Stimulated activated naive CD8-positive, alpha-beta T cell treated with anti-CD3 and anti-CD28 coated beads, Interleukin-15, amount 100 ng/mL, for 72 hours (primary cell): Measurements from ENCODE around the gene CYP1A2.
A peak's percentile ranks its signal among the peaks of the same experiment; 100 is the strongest.

Source experiments
- ATAC-seq: fragments of 150-1000 bp; cut with Tn5 transposase; 2 replicates; pipeline ENCODE4 v1.10.0; 2021; ENCODE audit warnings: mild to moderate bottlenecking, moderate library complexity
- DNase-seq, 2 donors: peaks; one replicate each; pipeline ENCODE4 v3.0.0; 2021 to 2022
- H3K27ac Mint-ChIP-seq, 2 donors: one replicate each; pipeline ENCODE4 v1.8.0; 2022; ENCODE audit warnings: mild to moderate bottlenecking in 2 of 2, mixed read lengths in 2 of 2, moderate library complexity in 2 of 2
- H3K27me3 Mint-ChIP-seq: one replicate; pipeline ENCODE4 v1.8.0; 2022; ENCODE audit warnings: mixed read lengths
- H3K4me1 Mint-ChIP-seq: one replicate; pipeline ENCODE4 v1.8.0; 2022; ENCODE audit warnings: mild to moderate bottlenecking, mixed read lengths
- H3K4me3 Mint-ChIP-seq, 2 donors: one replicate each; pipeline ENCODE4 v1.8.0; 2022; ENCODE audit warnings: mild to moderate bottlenecking in 2 of 2, mixed read lengths in 2 of 2, moderate library complexity in 1 of 2
- H3K9me3 Mint-ChIP-seq, 2 donors: one replicate each; pipeline ENCODE4 v1.8.0; 2022; ENCODE audit warnings: mixed read lengths in 2 of 2

CYP1A2 gene

GRCh38 chr15:74788042-74788682, 39.5 kb downstream of the CYP1A2 start:
- Mint-ChIP-seq H3K4me1 (peaks cover 95% of the 10 kb centered on the region), H3K27ac (peak overlapping the region; percentile 90 to 92), H3K4me3 (peak overlapping the region; percentile 82 to 98), H3K27me3 (no peaks in the 10 kb centered on the region), H3K9me3 (no peaks in the 10 kb centered on the region)
- ATAC-seq: peak; percentile 1
- DNase-seq: no peak

DNA sequence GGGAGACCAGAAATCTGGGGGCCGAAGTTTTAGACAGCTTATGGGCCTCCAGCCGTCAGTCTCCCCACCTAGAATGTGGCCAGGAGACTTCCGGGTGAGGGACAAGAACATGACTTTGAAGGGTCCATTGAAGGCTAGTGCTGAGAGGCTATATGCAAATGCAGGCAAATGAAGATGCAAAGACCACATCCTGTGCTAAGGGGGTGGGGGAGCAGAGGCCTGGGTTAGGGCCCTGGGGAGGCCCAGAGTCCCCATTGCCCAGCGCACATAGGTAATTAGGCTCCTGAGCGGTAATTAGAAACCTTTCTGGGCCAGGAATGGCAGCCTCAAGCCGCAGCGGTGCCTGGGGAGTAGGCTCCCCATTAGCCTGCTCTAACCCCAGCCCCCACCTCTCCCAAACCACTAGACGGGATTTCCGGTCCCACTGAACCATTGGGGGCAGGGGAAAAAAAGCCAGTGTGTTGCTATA, 40.1 kb downstream of the CYP1A2 start:
- peaks cover 96% of the 10 kb centered on the region for H3K4me1 Mint-ChIP-seq
- no peaks in the 10 kb centered on the region for H3K9me3 Mint-ChIP-seq
- ATAC-seq (peak; percentile 60), DNase-seq (peak; percentile 64 to 78)
- H3K4me3 Mint-ChIP-seq: peak overlapping the region; percentile 82 to 98
- no peaks in the 10 kb centered on the region for H3K27me3 Mint-ChIP-seq
- peak overlapping the region; percentile 90 to 94 for H3K27ac Mint-ChIP-seq

GRCh38 chr15:74789171-74789631, 40.6 kb downstream of the CYP1A2 start:
- no peak for ATAC-seq

GRCh38 chr15:74789741-74790079, 41.1 kb downstream of the CYP1A2 start:
- Mint-ChIP-seq H3K27ac (peak overlapping the region; percentile 89 to 94), H3K4me3 (peak overlapping the region; percentile 82 to 98), H3K9me3 (no peaks in the 10 kb centered on the region), H3K27me3 (no peaks in the 10 kb centered on the region), H3K4me1 (peaks cover 97% of the 10 kb centered on the region)
- ATAC-seq (no peak), DNase-seq (no peak)

More at GRCh38 chr15:74789171-74789631, 40.6 kb downstream of the CYP1A2 start:
- peak overlapping the region; percentile 82 to 98 for H3K4me3 Mint-ChIP-seq
- no peaks in the 10 kb centered on the region for H3K9me3 Mint-ChIP-seq
- H3K27ac Mint-ChIP-seq: peak overlapping the region; percentile 89 to 94
- no peaks in the 10 kb centered on the region for H3K27me3 Mint-ChIP-seq
- peaks cover 97% of the 10 kb centered on the region for H3K4me1 Mint-ChIP-seq
- peak in 1 of 2 donors; percentile 39 for DNase-seq

DNA sequence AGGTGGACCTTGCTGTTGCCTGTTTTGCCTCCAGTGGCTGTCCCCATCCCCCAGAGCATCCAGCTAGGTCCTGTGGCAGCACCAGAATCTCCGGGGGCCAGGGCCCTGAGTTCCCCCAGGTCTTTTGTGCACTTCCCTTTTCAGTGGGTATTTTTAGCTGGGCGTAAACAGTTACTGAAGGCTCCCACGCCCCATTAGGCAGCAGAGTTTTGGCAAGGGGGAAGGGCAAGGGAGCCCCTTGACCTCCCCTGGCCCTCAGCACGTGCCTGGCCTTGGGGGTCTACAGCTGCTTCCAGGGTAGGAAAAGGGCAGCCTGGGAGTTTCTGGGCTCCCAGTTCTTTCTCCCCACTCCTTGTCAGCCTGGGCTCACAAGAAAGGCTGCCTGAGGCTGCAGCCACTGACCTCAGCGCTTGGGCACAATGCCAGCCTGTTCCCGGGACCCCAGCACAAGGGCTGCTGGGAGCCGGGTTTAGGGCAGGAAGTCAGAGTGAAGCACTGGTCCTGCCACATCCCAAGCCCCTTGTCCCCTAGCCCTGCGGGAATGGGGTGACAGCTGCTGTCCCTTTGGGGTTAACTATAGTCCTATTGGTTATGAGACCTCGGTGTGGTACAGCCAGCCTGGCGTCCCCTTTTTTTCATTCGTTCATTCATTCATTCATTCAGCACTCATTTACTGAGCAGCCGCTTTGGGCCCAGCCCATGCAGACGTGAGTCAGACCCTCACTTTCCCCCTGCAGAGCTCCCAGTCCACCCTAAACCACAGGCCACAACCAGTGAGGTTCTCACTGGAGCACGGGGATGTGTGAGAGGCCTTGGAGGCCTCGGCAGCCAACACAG, 41.7 kb downstream of the CYP1A2 start:
- peak overlapping the region; percentile 22 to 94 for H3K27ac Mint-ChIP-seq
- DNase-seq: peak in 1 of 2 donors; percentile 54
- no peaks in the 10 kb centered on the region for H3K9me3 Mint-ChIP-seq
- H3K27me3 Mint-ChIP-seq: no peaks in the 10 kb centered on the region
- ATAC-seq: no peak
- H3K4me3 Mint-ChIP-seq: peak overlapping the region; percentile 82 to 98
- peaks cover 97% of the 10 kb centered on the region for H3K4me1 Mint-ChIP-seq

- DNase-seq: no peak
- Mint-ChIP-seq H3K27ac (peak overlapping the region in 1 of 2 donors; percentile 88), H3K9me3 (no peaks in the 10 kb centered on the region), H3K4me3 (peak overlapping the region; percentile 82 to 98), H3K27me3 (no peaks in the 10 kb centered on the region), H3K4me1 (peaks cover 98% of the 10 kb centered on the region)
- ATAC-seq: no peak
Observed at GRCh38 chr15:74791007-74791406, 42.4 kb downstream of the CYP1A2 start.

DNA sequence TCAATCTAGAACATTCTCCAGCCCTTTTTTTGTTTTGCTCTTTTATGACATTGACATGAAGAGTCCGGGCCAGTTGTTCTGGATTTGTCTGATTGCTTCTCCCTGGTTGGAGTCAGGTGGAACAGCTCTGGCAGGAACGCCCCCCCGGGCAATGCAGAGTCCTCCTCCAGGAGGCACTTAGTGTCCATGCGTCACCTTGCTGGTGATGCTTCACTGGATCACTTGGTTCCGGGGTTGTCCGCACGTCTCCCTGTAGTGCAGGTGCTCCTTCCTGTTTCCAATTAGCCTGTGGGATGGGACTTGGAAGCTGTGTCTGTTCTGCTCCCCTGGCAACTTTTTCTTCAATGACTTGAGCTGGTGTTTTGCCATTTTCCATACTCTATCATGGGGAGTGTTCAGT, 43.0 kb downstream of the CYP1A2 start:
- H3K4me1 Mint-ChIP-seq: peaks cover 98% of the 10 kb centered on the region
- ATAC-seq (no peak), DNase-seq (no peak)
- no peaks in the 10 kb centered on the region for H3K9me3 Mint-ChIP-seq
- H3K27me3 Mint-ChIP-seq: no peaks in the 10 kb centered on the region
- H3K27ac Mint-ChIP-seq: peak overlapping the region; percentile 49 to 88
- H3K4me3 Mint-ChIP-seq: peak overlapping the region; percentile 64 to 82

GRCh38 chr15:74792227-74793016, 43.8 kb downstream of the CYP1A2 start:
- H3K4me3 Mint-ChIP-seq: peak overlapping the region; percentile 64 to 82
- peaks cover 96% of the 10 kb centered on the region for H3K4me1 Mint-ChIP-seq
- no peak for DNase-seq
- no peak for ATAC-seq
- no peaks in the 10 kb centered on the region for H3K9me3 Mint-ChIP-seq
- H3K27me3 Mint-ChIP-seq: no peaks in the 10 kb centered on the region
- H3K27ac Mint-ChIP-seq: peak overlapping the region; percentile 85 to 88

- DNase-seq: peak; percentile 51 to 66
- peak overlapping the region; percentile 64 to 82 for H3K4me3 Mint-ChIP-seq
- H3K4me1 Mint-ChIP-seq: peaks cover 96% of the 10 kb centered on the region
- H3K27me3 Mint-ChIP-seq: no peaks in the 10 kb centered on the region
- no peaks in the 10 kb centered on the region for H3K9me3 Mint-ChIP-seq
- H3K27ac Mint-ChIP-seq: peak overlapping the region; percentile 84 to 85
- ATAC-seq: peak; percentile 25
Observed at GRCh38 chr15:74793135-74794028, 44.7 kb downstream of the CYP1A2 start.

- peak overlapping the region; percentile 87 to 96 for H3K27ac Mint-ChIP-seq
- ATAC-seq: peak; percentile 37
- no peaks in the 10 kb centered on the region for H3K9me3 Mint-ChIP-seq
- H3K27me3 Mint-ChIP-seq: no peaks in the 10 kb centered on the region
- peak overlapping the region; percentile 55 to 58 for H3K4me3 Mint-ChIP-seq
- no peak for DNase-seq
- peaks cover 96% of the 10 kb centered on the region for H3K4me1 Mint-ChIP-seq
Observed at GRCh38 chr15:74794248-74794969, 45.8 kb downstream of the CYP1A2 start.

DNA sequence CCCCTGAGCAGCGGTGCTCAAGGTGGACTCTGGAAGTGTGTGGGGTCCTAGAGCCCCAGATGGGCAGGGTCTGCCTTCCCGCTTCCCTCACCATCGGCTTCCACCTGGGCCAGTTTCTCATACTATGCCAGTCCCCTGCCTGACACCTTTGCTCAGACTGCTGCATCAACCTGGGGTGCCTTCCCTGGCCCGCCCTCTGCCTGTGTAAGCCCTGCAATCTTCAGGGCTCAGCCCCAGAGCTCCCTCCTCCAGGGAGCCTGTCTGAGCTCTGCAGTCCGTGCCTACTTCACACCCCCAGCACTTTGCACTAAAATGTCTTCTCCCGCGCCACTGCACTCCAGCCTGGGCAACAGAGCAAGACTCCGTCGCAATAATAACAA, 46.3 kb downstream of the CYP1A2 start:
- peak overlapping the region; percentile 89 to 96 for H3K27ac Mint-ChIP-seq
- H3K4me3 Mint-ChIP-seq: peak overlapping the region; percentile 55 to 58
- H3K4me1 Mint-ChIP-seq: peaks cover 96% of the 10 kb centered on the region
- no peaks in the 10 kb centered on the region for H3K9me3 Mint-ChIP-seq
- ATAC-seq (no peak), DNase-seq (no peak)
- H3K27me3 Mint-ChIP-seq: no peaks in the 10 kb centered on the region

GRCh38 chr15:74795966-74796625, 47.5 kb downstream of the CYP1A2 start:
- Mint-ChIP-seq H3K9me3 (no peaks in the 10 kb centered on the region), H3K4me1 (peaks cover 94% of the 10 kb centered on the region), H3K27me3 (no peaks in the 10 kb centered on the region), H3K4me3 (peak overlapping the region; percentile 56 to 57), H3K27ac (peak overlapping the region; percentile 83 to 90)
- ATAC-seq: peak; percentile 19
- DNase-seq: peak in 1 of 2 donors; percentile 57

- ATAC-seq: no peak
- Mint-ChIP-seq H3K4me3 (peak overlapping the region; percentile 60 to 71), H3K27me3 (no peaks in the 10 kb centered on the region), H3K27ac (peak overlapping the region; percentile 90 to 92), H3K4me1 (peaks cover 78% of the 10 kb centered on the region), H3K9me3 (no peaks in the 10 kb centered on the region)
- DNase-seq: peak in 1 of 2 donors; percentile 28
Observed at GRCh38 chr15:74798388-74799254, 50.0 kb downstream of the CYP1A2 start.
